IPS-NIHi7 (cell line): Measurements from ENCODE around the gene TUBB4B.
"Not testable (repeated sequence)": the region's sequence is repeated elsewhere in the genome, so short reads cannot be mapped to it uniquely, and the experiment has no call there.

ENCODE experiments used
- DNase-seq: peaks from one replicate; pipeline ENCODE4 v3.0.0; 2012; ENCODE audit warnings: mixed read lengths; ENCODE audit errors: extremely low spot score

The TUBB4B gene

GRCh38 chr9:137236238-137236935, 4.7 kb upstream of the TUBB4B start:
- DNase-seq = peak; percentile 94

DNA sequence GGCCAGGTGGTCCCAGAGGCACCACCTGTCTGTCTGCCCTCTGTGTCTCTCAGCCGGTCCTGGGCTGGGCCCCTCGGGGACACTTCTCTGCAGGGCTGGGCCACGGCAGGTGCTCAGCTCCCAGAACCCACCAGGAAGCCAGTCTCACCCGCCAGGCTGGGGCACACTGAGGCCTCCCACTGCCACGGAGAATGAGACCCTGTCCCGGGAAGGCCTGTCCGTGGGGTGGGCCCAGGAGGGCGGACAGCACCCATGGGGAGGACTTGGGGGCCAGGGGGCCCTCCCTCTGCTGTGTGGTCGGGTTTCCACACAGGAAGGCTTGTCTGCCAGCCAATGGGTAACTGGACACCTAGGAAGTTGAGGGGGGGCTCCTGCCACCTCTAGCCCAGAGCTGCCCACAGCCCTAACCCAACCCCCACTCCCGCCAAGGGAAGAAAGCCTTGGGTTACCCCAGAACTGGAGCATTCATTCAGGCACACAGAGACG, 4.1 kb upstream of the TUBB4B start:
- DNase-seq = no peak

GRCh38 chr9:137237759-137238726, 3.0 kb upstream of the TUBB4B start:
- DNase-seq = no peak

GRCh38 chr9:137239541-137240200, 1.4 kb upstream of the TUBB4B start:
- not testable (repeated sequence) for DNase-seq

- no peak for DNase-seq
Measured at GRCh38 chr9:137240318-137240840, 708 bp upstream of the TUBB4B start.

DNA sequence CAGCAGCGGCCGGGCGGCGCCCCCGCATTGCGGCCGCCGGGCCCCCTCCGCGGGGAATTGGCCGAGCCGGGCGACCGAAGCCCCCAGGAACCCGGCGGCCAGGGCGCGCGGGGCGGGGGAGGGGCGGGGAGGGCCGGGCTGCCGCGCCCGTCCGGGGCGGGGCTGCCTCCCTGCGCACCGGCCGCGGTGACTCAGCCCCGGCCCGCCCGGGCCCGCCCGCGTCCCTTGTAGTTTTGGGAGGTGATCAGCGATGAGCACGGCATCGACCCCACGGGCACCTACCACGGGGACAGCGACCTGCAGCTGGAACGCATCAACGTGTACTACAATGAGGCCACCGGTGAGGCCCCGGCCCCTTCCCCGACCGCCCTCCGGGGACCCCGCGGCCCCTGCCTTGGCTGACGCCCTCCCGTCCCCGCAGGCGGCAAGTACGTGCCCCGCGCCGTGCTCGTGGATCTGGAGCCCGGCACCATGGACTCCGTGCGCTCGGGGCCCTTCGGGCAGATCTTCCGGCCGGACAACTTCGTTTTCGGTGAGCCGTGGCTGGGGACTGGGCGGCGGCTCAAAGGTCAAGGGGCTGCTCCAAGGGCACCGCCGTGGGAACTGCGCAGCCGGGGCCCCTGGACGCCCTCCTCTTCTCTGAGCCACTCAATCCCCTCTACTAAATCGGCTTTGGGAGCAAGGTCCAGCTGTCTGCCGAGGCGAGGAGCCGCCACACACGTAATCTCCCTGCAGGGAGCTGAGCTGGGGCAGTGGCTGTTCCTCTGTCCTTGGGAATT, 592 bp downstream of the TUBB4B start:
- no peak for DNase-seq

DNA sequence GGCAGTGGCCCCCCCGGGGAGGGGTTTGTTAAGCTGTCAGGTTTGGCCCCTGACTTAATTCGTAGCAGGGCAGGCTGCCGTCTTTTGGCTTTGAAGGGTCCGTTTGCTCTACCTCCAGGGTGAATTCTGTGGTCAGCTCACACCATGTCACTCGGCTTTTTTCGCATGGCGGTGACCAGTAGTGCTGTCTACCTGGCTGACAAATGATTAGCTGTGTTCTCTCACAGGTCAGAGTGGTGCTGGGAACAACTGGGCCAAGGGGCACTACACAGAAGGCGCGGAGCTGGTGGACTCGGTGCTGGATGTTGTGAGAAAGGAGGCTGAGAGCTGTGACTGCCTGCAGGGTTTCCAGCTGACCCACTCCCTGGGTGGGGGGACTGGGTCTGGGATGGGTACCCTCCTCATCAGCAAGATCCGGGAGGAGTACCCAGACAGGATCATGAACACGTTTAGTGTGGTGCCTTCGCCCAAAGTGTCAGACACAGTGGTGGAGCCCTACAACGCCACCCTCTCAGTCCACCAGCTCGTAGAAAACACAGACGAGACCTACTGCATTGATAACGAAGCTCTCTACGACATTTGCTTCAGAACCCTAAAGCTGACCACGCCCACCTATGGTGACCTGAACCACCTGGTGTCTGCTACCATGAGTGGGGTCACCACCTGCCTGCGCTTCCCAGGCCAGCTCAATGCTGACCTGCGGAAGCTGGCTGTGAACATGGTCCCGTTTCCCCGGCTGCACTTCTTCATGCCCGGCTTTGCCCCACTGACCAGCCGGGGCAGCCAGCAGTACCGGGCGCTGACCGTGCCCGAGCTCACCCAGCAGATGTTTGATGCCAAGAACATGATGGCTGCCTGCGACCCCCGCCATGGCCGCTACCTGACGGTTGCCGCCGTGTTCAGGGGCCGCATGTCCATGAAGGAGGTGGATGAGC, 1.4 kb downstream of the TUBB4B start:
- DNase-seq = no peak

DNA sequence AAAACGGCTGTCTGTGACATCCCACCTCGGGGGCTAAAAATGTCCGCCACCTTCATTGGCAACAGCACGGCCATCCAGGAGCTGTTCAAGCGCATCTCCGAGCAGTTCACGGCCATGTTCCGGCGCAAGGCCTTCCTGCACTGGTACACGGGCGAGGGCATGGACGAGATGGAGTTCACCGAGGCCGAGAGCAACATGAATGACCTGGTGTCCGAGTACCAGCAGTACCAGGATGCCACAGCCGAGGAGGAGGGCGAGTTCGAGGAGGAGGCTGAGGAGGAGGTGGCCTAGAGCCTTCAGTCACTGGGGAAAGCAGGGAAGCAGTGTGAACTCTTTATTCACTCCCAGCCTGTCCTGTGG, 2.2 kb downstream of the TUBB4B start:
- not testable (repeated sequence) for DNase-seq

- DNase-seq = no peak
Measured at GRCh38 chr9:137243626-137244485, 2.8 kb downstream of the TUBB4B start.

- DNase-seq = no peak
Measured at GRCh38 chr9:137244486-137245449, 3.7 kb downstream of the TUBB4B start.

DNA sequence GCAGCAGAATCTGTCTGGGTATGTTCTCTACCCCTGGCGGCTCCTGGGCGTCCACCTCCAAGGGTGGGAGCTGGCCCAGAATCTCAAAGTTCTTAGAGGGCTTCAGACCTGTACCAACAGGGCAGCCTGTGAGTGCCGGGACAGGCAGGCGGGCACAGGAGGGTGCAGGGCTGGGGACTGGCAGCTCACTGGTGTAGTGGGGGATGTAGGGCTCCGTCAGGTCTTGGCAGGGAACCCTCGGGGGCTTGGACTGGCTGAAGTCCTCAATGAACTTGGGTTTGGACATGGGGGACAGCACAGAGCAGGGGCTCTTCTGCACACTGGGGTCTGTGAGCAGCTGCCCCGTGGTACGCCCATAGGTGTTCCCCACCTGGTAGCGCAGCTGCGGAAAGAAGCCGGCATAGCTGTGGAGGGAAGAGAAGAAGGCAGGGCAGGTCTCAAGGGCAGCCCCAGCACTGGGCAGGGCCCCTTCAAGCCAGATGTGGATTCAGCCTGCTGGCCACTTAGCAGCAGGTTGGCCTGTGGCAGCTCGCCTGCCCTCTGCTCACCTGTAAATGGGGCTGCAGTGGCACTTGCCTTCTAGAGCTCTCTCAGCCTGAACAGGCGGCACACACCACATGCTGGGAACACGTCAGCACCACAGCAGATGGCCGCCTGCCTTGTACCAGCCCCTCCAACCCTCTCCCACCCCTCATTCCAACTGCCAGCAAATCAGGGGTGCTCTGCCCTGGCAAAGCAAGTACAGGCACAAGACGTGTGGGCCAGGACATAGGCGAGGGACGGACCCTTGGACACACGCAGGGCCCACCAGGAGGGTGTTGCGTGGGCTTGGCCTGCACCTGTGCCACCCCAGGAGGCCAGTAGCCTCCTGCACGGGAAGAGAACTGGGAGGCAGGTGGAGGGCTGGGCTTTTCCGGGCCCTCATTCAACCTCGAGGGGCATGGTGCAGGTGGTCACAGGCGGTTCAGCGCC, 4.6 kb downstream of the TUBB4B start:
- no peak for DNase-seq

DNA sequence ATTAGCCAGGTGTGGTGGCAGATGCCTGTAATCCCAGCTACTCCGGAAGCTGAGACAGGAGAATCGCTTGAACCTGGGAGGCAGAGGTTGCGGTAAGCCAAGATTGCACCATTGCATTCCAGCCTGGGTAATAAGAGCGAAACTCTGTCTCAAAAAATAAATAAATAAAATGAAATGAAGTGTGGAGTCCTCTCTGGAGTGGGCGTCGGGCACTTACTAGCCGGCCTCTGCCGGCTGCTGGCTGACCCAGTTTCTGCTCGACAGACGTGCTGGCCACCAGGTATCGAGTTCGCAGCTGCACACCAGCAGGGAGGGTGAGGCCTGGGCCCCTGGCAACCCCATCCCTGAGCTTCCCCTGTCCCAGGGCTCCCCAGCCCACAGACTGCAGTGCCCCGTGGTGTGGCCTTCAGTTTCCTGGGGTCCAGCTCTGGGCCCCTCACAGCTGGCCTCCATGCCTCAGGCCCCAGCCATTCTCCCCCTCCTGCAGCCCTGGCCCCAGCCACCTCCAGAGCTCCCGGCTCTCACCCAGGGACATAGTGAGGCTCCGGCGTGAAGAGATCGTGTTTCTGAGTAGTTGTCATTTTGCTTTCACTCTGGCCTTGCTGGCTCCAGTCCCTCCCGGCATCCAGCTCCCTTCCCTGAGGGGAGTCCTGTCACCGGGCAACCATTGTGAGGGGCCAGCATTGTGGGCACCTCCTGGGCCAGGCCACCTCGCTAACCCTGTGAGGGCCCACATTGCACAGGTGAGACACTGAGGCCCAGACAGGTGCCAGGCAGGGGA, 6.2 kb downstream of the TUBB4B start:
- no peak for DNase-seq

DNA sequence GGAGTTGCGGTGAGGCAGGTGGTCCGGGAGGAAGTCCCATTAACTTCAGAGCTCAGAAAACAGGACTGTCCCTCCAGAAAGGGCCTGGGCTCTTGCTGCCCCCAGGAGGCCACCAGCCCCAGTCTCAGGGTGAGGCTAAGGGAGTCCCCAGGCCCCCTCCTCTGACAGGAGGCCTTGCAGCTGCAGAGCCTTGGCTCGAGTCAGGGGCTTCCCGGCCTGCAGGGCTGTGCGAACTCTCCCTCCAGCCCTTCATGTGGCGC, 6.8 kb downstream of the TUBB4B start:
- DNase-seq = no peak

DNA sequence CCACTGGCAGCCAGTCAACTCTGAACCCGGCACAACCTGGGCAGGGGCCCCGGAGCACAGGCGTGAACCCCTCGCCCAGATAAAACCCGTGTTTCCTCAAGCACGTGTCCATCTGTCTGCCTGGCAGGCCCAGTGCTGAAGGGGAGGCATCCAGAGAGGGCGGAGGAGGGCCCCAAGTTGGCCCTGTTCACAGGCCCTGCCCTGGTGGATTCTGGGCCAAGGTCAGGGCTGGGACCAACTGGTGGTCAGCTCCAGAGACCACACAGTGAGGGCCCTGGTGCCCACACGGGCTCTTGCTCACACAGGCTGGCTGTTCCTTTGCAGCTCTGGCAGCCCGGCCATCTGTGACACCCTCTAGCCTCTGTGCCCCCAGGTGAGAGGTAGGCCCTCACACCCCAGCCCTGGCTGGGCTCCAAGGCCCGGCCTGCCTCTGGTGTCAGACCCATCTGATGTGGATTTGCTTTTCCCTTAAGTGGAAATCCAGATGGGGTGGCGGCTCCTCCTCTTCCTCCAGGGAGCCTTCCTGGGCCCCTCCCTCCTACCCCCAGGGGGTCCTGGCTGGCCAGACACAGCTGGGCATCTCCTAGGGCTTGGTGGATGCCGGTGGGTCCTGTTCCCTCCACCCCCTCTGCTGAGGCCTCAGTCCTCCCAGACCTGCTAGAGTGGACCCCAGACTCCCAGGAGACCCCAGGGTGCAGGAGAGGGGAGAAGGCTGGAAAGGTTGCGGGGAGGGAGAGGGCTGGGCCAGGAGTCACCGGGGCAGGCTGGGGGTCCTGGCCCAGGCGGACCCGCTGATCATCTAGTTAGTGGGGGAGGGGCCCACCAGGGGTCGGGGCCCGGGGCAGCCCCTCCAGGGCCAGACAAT, 9.5 kb downstream of the TUBB4B start:
- DNase-seq = no peak

DNA sequence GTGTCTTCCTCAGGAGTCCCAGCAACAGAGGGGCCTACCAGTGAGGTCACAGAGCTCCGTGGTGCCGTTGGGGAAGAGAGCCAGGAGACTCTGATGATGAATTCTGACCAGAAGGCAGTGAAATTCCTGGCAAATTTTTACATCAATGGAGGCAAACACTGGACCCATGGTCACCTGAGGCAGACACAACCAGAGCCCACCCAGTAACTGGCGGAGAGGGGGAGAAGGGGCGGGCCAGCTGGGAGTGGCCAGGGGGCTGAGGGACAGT, 10.0 kb downstream of the TUBB4B start, which contains the start of gene STPG3:
Gene STPG3 (plus strand): TSS at position 93 of the 268 bp plus-strand sequence. CDS start 1 bp downstream, at position 94.
- no peak for DNase-seq
